GM10266 (cell line): Measurements from ENCODE around the gene ADD2.

Source experiments
- DNase-seq: peaks from one replicate; pipeline ENCODE4 v3.0.0; 2012; ENCODE audit errors: extremely low spot score
- TF ChIP-seq, protein P1 (sequence below): IDR thresholded peaks from 2 replicates; pipeline ENCODE4 v1.5.1; 2012; ENCODE audit warnings: mild to moderate bottlenecking, low read depth; ENCODE audit not compliant: control insufficient read depth, insufficient read depth; ENCODE audit errors: missing control alignments

ADD2 gene

DNA sequence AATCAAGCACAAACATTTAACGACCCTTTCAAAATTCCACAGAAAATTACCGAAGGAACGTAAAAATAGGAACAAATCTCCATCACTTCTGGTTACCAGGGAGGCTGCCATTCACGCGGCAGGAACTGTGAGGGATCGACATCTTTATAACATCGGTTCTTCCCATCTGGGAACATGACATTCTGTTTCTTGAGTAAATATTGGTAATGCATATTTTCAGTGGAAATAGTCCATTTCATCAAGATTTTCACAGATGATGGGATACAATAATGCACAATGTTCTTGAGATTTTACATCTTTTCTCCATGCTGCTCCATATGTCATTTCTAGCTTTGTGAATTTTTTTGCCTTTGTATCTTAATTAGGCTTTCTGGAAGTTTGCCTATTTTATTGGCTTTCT is 10.0 kb downstream of the ADD2 start:
- TF ChIP-seq, protein P1, sequence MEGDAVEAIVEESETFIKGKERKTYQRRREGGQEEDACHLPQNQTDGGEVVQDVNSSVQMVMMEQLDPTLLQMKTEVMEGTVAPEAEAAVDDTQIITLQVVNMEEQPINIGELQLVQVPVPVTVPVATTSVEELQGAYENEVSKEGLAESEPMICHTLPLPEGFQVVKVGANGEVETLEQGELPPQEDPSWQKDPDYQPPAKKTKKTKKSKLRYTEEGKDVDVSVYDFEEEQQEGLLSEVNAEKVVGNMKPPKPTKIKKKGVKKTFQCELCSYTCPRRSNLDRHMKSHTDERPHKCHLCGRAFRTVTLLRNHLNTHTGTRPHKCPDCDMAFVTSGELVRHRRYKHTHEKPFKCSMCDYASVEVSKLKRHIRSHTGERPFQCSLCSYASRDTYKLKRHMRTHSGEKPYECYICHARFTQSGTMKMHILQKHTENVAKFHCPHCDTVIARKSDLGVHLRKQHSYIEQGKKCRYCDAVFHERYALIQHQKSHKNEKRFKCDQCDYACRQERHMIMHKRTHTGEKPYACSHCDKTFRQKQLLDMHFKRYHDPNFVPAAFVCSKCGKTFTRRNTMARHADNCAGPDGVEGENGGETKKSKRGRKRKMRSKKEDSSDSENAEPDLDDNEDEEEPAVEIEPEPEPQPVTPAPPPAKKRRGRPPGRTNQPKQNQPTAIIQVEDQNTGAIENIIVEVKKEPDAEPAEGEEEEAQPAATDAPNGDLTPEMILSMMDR = no peak
- DNase-seq = no peak

DNA sequence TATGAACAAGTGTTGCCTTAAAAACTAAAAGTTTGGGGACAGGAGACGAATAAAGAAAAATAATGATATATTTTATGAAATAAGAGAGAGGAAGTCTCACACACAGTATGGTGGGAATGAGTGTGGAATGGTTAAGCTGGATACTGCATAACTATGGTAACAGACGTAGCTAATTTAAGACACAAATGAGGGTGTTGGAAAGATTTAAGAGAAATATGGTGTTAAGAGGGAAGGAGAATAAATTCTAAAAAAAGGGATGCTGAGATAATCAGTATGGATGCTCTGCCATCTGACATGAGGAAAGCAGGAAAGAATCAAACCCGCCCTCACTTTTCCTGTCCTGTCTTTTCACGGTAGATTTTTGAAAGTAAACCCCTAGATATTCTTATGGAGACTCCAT is 10.6 kb downstream of the ADD2 start:
- TF ChIP-seq, protein P1 = no peak
- no peak for DNase-seq

DNA sequence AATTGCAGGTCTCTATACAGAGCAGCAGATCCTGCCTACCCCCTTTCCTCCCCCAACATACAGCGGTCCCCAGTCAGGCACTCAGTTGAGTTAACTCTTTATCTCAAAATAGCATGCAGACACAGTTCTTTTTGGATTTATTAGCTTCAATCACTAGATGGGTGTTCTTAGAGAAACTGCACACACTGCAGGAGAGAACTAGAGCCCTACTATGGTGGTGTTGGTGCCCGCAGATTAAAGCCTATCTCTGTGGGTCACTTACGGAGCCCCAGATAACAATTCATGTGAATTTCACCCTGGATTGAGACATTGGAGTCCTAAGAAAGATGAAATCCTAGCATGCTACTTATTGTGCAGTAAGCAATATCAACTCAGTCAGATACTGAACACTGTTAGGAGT is 11.9 kb downstream of the ADD2 start:
- TF ChIP-seq, protein P1 = no peak

DNA sequence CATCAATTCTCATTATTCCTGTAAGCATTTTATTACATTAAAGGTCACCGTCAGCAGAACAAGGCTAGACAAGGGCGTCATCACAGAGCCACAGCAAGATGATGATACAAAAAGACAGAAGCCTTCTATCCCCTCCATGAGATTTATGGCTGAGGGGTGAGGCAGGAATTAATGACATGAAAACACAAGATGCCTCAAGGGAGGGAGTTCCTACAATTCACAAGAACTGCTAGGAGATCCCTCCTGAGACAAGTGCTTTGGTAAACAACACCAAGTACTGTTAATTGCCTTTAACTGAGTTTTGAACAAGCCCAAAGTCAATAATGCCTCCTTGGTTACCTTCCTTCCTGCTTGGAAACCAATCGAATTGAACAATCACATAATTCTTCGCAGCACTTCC is 14.1 kb downstream of the ADD2 start:
- TF ChIP-seq, protein P1 = no peak
- no peak for DNase-seq

More for the DNA sequence above, 11.9 kb downstream of the ADD2 start:
- no peak for DNase-seq

DNA sequence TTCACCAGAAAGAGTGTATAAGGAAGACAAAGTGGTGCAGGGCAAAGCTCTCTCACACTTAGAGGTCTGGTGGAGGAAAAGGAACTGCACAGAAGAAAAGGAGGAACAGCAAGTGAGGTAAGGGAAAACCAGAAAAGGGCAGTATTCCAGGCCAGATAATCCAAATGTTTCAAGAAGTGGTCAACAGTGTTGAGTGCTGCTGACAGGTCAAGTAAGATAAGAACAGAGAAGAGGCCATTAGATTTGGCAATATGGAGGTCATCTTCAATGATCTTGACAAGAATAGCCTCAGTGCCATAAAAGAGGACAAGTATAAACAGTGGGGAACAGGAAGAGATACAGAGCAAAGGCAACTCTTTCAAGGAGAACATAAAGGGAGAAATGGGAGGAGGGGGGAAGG is 15.0 kb downstream of the ADD2 start:
- TF ChIP-seq, protein P1 = no peak
- no peak for DNase-seq

DNA sequence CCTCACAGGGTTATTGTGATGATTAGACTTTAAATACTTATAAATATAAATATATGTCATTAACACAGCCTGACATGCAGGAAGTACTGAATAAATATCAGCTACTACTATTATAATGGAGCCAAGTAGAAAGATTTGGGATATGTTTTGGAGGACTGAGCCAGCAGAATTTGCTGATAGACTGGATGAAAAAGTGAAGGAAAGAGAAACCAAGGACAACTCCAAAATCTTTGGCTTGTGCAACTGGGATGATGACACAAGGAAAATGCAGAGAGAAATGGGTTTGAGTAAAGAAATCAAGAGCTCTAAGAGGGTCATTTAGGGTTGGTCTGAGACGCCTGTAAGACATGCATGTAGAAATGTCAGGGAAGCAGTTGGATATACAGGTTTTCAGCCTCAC is 15.6 kb downstream of the ADD2 start:
- TF ChIP-seq, protein P1 = no peak
- no peak for DNase-seq

DNA sequence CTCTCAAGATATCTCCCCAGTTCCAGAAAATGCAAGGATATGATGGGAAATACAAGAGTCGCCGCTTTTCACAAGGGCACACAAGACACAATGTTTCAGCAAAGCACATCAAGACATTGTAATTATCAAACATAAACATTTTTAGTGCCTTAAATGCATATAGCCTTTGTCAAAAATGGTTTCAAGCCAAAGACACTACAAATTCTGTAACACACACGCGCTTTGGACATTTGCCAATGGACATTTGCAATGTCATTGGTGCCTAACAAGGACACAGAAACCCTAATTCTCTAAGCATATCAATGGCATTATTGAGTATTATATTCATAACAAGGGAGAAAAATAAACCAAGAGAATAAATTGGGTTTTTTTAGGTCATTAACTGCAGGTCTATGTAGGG is 16.1 kb downstream of the ADD2 start:
- TF ChIP-seq, protein P1 = no peak
- DNase-seq = no peak
